ENCODE measurements around the gene WDR54. TPM values are rescaled to one million over a fixed set of nuclear protein-coding genes. Genes with fewer than 3 reads are reported as not detected.

The WDR54 gene
- total and polyA plus RNA-seq, 10 of the 15 experiments (the other 5 are each of a cell fraction or from before 2014, with no cell fraction given): 38.2 to 116 (median 89.1) TPM

GRCh38 chr2:74378007-74378406 lies 43.5 kb upstream of the WDR54 start:
- intact Hi-C loops (cut with micrococcal nuclease; ENCODE audit: unreplicated experiment) (no loop called here), in situ Hi-C loops (cut with MboI) (no loop called here)
- peaks cover 7 to 15% of the 10 kb centered on the region in 2 experiments; a peak in 3 of 4 replicates for H3K36me3 ChIP-seq (ENCODE audit: control insufficient read depth in 2 of 2, insufficient read depth in 2 of 2, low read length in 1 of 2)
- POLR2A ChIA-PET: no interaction called here
- WGBS (ENCODE audit: insufficient coverage, insufficient replicate concordance, low lambda C conversion rate, missing lambda C conversion rate): 96% methylated on average over 10 of the region's 10 CpGs
- BruUV-seq (replicated peaks): no TSS peak
- H3K4me2 ChIP-seq (ENCODE audit: control insufficient read depth, insufficient read depth): no peak overlapping the region
- H2AFZ ChIP-seq (ENCODE audit: control insufficient read depth, low read depth, low read length): no peak overlapping the region
- peaks cover 11% of the 10 kb centered on the region for H3K79me2 ChIP-seq (ENCODE audit: control insufficient read depth, insufficient read depth, low read length)
- peaks cover 7% of the 10 kb centered on the region; the same call in 1 of the 2 replicates for H4K20me1 ChIP-seq (ENCODE audit: control insufficient read depth, insufficient read depth)
- SMC1A ChIA-PET (ENCODE audit: uncharacterized antibody, unreplicated experiment): no interaction called here
- RAD21 ChIA-PET (ENCODE audit: unreplicated experiment): no interaction called here
- CTCF ChIA-PET: interaction anchor here (1.7 to 1.8 kb wide), 2 partner anchors 13 to 43 kb away, joined by 5 to 8 read pairs; no protein-coding TSS in a partner anchor
- no peak overlapping the region for H3K9ac ChIP-seq (ENCODE audit: control insufficient read depth, insufficient read depth, low read length)
- ATAC-seq (no peak), DNase-seq (ENCODE audit: low read depth, low spot score) (no peak), FAIRE-seq (no peak)
- H3K27me3 ChIP-seq (replicated peaks in 1 of 2; ENCODE audit: control insufficient read depth in 2 of 2, insufficient read depth in 2 of 2, low read length in 1 of 2): no peaks in the 10 kb centered on the region
- H3K27ac ChIP-seq (ENCODE audit: control insufficient read depth, insufficient read depth): no peak overlapping the region
- H3K4me3 ChIP-seq: no peak overlapping the region
- TF ChIP-seq POLR2AphosphoS5 (IDR thresholded peaks at IDR 0.05; ENCODE audit: low read length) (no peak), MXI1 (IDR thresholded peaks at IDR 0.05; ENCODE audit: low read depth, low read length) (no peak), TCF3 (IDR thresholded peaks at IDR 0.05; ENCODE audit: borderline replicate concordance, insufficient read depth, low read depth, low read length) (no peak), WRNIP1 (IDR thresholded peaks at IDR 0.05; ENCODE audit: borderline replicate concordance, low read depth, low read length) (no peak), PAX5 (IDR thresholded peaks at IDR 0.05; ENCODE audit: borderline replicate concordance, low read depth, low read length) (no peak), SMAD1 (IDR thresholded peaks at IDR 0.05; ENCODE audit: low read depth, partially characterized antibody) (no peak), MEF2B (IDR thresholded peaks at IDR 0.05; ENCODE audit: partially characterized antibody, poor library complexity, severe bottlenecking) (no peak), NR2C1 (IDR thresholded peaks at IDR 0.05) (no peak), NR2C2 (IDR thresholded peaks at IDR 0.05; ENCODE audit: borderline replicate concordance, control insufficient read depth, insufficient read length, low read depth) (no peak), RFX5 (IDR thresholded peaks at IDR 0.05; ENCODE audit: low read depth, low read length) (no peak)
- no peaks in the 10 kb centered on the region; the same call in 1 of the 2 replicates for H3K4me1 ChIP-seq (ENCODE audit: control insufficient read depth, insufficient read depth, low read length)
- H3K9me3 ChIP-seq (replicated peaks; ENCODE audit: control insufficient read depth, insufficient read depth, low read length): no peaks in the 10 kb centered on the region

All from GM12878 (cell line).